DMS153 treated with DMSO at 0.1 percent for 48 hours (cell line): Measurements from ENCODE around the gene CACNA1G.

Source experiments
- DNase-seq: peaks from one replicate; lab custom pipeline; 2025; ENCODE audit not compliant: unreplicated experiment; lab: John Stamatoyannopoulos, UW

CACNA1G gene

GRCh38 chr17:50665838-50666237 is 105.3 kb downstream of the CACNA1G start:
- DNase-seq = no peak

GRCh38 chr17:50666316-50666715 is 105.8 kb downstream of the CACNA1G start:
- DNase-seq = no peak

GRCh38 chr17:50667259-50668024 is 106.9 kb downstream of the CACNA1G start:
- DNase-seq = no peak

GRCh38 chr17:50668025-50668837 is 107.7 kb downstream of the CACNA1G start:
- DNase-seq = no peak

- DNase-seq = no peak
Observed at GRCh38 chr17:50668838-50669581, 108.5 kb downstream of the CACNA1G start.

- DNase-seq = no peak
Observed at GRCh38 chr17:50672071-50672470, 111.6 kb downstream of the CACNA1G start.

DNA sequence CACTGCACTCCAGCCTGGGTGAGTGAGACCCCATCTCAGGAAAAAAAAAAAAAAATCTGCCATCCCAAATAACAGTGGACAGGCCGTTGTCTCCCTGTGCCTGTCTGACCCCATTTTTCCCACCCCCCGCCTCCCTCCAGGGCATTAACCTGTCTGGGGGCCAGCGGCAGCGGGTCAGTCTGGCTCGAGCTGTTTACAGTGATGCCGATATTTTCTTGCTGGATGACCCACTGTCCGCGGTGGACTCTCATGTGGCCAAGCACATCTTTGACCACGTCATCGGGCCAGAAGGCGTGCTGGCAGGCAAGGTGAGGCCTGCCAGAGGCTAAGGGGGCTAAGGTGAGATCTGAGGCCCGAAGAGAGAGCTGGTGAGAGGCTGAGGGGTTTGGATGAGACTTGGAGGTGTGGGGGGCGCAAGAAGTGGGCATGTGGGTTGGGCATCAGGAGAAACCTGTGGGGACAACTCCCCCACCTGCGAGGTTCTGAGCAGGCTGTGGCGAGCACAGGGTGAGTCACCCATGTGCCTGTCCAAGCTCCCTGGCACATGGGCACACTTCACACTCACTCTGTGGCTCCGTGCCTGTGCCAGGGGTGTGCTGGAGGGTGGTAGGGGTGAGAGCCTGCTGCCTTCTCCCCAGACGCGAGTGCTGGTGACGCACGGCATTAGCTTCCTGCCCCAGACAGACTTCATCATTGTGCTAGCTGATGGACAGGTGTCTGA is 112.5 kb downstream of the CACNA1G start:
- no peak for DNase-seq

- DNase-seq = no peak
Observed at GRCh38 chr17:50675190-50675589, 114.7 kb downstream of the CACNA1G start.

DNA sequence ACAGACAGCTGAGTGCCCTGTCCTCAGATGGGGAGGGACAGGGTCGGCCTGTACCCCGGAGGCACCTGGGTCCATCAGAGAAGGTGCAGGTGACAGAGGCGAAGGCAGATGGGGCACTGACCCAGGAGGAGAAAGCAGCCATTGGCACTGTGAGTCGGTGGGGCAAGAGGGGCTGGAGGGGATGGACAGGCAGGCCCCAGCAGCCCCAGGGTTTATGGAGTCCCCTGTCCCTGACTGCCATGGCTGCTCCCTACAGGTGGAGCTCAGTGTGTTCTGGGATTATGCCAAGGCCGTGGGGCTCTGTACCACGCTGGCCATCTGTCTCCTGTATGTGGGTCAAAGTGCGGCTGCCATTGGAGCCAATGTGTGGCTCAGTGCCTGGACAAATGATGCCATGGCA is 115.1 kb downstream of the CACNA1G start:
- no peak for DNase-seq

GRCh38 chr17:50676065-50676975 is 115.8 kb downstream of the CACNA1G start:
- no peak for DNase-seq
